Fibroblast of lung (primary cell): ENCODE measurements around the gene FNDC3A.
"Not testable (repeated sequence)": the region's sequence is repeated elsewhere in the genome, so short reads cannot be mapped to it uniquely, and the experiment has no call there.

Source experiments
- CTCF ChIP-seq, 2 donors: IDR thresholded peaks in 1 of 2; conservative IDR thresholded peaks in 1 of 2; 1 replicate in 1 of 2; 2 replicates in 1 of 2; pipeline ENCODE4 v1.5.1; 2011 to 2012; ENCODE audit warnings: low read length in 2 of 2, control low read depth in 1 of 2, inconsistent platforms in 1 of 2, low read depth in 1 of 2, mild to moderate bottlenecking in 1 of 2
- EZH2 ChIP-seq: IDR thresholded peaks from 2 replicates; pipeline ENCODE4 v1.5.1; 2012; ENCODE audit warnings: low read length, control low read depth, mild to moderate bottlenecking; ENCODE audit errors: missing control alignments

DNA sequence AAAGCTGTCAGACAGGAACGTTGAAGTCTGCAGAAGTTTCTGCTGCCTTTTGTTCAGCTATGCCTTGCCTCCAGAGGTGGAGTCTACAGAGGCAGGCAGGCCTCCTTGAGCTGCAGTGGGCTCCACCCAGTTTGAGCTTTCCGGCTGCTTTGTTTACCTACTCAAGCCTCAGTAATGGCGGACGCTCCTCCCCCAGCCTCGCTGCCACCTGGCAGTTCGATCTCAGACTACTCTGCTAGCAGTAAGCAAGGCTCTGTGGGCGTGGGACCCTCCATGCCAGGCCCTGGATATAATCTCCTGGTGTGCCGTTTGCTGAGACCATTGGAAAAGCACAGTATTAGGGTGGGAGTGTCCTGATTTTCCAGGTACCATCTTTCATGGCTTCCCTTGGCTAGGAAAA is 187.4 kb downstream of the FNDC3A start:
- not testable (repeated sequence) for TF ChIP-seq CTCF (conservative IDR thresholded peaks at IDR 0.05 in 1 of 2, IDR thresholded peaks at IDR 0.05 in 1 of 2; ENCODE audit: low read depth in 1 of 2, low read length in 2 of 2); EZH2
